HG02763 (cell line): ENCODE results near the gene ARID3C.
A peak's percentile ranks its signal among the peaks of the same experiment; 100 is the strongest.

ENCODE experiments used
- ATAC-seq: cut with Tn5 transposase; IDR thresholded peaks from one replicate; pipeline ENCODE4 v1.9.1; 2021; ENCODE audit warnings: mild to moderate bottlenecking, moderate library complexity; ENCODE audit not compliant: unreplicated experiment

Gene ARID3C

GRCh38 chr9:34633166-34633565 lies 4.3 kb upstream of the ARID3C start:
- ATAC-seq: no peak

- ATAC-seq: no peak
These were observed 1.7 kb upstream of the ARID3C start for GRCh38 chr9:34630402-34631154.

DNA sequence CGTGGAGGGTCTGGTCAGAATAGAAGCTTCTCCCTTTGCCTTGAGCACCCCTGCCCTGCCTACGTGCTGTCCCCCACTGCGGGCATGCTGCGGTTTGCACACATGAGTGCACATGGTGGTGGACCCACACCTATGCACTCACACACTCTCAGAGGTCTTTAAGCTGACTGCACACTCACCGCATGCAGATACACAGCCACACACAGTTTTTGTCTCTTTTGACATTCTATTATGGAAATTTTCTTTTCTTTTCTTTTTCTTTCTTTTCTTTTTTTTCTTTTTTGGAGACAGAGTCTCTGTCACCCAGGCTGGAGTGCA lies 584 bp upstream of the ARID3C start:
- no peak for ATAC-seq

DNA sequence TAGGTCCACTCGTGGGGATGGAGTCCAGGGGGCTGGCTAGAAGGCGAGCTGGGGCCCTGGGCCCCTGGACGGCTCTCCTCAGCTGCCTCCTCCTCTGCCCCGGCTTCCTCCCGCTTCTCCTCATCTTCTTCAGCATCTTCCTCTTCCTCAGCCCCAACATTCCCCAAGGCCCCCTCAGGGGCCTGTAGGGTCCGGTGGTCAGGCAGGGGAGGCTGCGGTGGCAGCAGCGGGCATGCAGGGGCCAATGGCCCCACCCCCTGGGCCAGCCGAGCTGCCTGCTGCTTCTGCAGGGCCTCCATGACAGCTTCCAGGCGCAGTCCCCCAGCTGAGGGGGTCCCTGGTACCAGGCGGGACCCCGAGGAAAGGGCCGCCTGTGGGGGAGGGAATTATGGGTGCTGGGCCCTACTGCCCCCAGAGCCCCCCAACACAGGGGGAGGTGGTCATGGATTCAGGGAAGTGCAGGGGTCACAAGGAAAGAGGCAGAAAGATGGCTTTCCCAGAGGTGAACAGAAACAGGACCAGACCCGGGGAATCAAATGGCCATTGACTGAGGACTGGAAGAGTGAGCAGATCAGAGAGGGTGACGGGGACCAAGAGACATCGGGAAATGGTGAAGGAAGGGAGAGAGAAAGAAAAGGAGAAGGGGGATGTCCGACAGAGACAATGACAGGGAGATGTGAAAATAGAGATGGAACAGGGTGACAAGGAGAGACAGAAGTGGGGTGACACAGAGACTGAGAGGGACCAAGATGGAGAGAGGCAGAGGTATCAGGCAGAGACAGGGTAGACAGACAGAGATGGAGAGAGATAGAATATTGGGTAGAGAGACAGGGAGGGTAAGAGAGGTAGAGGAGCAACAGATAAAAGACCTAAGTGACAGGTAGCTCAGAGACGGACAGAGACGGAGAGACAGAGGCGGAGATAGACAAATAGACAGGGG lies 880 bp downstream of the ARID3C start:
- ATAC-seq: no peak

GRCh38 chr9:34625186-34625486 lies 3.7 kb downstream of the ARID3C start:
- ATAC-seq: no peak

DNA sequence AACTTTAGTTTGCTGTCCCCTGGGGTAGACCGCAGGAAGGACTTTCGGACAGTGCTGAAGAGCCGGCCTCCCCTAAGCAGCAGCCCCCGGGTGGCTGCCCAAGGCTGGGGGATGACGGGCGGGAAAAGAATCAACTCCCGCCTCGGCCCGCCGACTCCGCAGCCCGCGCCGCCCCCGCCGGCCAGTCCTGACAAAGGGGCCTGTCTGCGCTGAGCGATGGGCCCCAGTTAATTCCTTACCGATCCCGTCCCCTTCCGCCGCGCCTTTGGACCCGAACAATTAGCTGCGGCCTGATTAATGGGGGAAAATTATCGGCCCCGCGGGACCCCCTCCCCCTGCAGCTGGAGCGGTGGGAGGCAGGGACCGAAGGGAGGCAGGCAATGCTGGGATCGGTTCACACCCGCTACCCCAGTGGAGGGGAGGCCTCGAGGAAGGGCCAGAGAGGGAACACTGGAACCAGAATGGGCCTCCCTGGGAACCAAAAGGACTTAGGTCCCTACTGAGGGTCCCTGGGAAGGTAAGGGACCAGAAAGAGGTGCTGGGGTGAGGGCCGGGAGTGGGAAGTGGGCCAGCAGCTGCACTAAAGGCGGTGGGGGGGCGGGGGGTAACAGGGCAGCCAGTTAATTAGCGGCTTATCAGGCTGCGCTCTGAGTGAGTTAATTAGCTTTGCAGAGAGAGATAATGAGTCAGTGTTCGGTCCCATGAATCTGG lies 4.2 kb downstream of the ARID3C start:
- ATAC-seq: no peak

DNA sequence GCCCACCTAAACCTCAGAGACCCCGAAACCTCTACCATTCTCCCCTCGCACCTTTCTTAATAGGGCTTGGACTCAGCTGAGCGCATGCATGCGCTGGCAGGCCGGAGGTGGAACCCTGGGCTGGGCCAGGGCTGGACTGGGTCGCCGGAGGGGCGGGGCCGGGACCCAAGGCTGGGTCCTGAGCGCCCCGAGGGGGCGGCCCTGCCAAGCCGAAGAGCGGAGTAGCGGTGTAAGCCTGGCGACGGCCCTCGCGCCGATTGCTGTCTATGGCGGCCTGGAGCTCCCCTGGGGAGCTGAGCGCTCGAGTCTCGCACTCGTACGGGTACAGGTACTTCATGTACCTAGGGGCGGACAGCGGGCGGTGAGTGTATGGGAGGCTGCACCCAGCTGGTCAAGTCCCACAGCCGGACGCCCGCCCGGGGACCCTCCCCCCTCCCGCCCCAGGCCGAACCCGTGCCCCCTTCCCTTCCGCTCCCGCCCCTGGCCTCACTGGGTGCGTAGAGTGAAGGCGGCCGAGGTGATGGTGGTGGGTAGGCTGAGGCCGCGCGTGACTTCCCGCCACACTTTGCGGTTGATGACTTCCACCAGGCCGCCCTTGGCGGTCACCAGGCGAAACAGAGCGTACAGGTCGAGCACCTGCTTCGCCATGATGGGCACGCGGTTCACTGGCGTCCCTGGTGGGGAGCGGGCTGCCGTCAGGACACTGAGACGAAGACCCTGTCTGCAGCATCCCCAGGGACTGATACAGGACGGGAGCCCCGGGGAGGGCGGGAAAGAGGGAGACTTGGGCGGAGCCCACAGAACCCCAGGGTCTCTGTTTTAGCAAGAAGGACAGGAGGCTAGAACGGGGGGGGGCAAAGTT lies 5.3 kb downstream of the ARID3C start:
- ATAC-seq: no peak

GRCh38 chr9:34620061-34620994 lies 8.5 kb downstream of the ARID3C start, which contains the start of gene DCTN3:
Gene DCTN3, minus strand, starts transcription at chr9:34620495. Its CDS starts 31 bp downstream, at chr9:34620464.
- ATAC-seq: peak; percentile 99

- no peak for ATAC-seq
These were observed 13.7 kb downstream of the ARID3C start for GRCh38 chr9:34615132-34615531.

DNA sequence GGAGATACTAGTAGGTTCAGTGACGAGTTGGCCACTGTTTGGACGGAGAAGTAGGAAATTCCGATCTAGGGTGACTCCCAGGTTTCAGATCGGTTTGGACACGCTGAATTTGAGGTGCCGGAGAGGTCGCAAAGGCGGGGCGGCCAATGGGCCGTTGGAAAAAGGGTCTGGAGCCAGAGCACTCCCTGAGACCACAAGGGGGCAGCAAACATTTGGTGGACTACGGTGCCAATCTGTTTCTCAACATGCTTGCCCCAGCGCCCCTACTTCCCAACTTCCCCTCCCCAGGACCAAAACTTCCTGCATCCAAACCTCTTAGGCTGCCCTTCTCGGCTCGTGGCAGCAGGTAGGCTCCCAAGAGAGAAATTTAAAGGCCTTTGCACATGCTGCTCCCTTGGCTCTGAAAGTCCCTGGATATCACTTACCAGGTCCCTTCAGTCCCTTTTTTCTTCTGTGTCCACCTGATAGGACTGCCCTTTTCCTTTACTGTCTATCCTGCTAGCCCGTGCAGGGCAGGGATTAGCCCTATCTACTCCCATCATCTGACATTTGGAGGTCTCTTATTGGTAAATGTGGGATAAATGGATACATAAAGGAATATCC lies 16.0 kb downstream of the ARID3C start:
- no peak for ATAC-seq

DNA sequence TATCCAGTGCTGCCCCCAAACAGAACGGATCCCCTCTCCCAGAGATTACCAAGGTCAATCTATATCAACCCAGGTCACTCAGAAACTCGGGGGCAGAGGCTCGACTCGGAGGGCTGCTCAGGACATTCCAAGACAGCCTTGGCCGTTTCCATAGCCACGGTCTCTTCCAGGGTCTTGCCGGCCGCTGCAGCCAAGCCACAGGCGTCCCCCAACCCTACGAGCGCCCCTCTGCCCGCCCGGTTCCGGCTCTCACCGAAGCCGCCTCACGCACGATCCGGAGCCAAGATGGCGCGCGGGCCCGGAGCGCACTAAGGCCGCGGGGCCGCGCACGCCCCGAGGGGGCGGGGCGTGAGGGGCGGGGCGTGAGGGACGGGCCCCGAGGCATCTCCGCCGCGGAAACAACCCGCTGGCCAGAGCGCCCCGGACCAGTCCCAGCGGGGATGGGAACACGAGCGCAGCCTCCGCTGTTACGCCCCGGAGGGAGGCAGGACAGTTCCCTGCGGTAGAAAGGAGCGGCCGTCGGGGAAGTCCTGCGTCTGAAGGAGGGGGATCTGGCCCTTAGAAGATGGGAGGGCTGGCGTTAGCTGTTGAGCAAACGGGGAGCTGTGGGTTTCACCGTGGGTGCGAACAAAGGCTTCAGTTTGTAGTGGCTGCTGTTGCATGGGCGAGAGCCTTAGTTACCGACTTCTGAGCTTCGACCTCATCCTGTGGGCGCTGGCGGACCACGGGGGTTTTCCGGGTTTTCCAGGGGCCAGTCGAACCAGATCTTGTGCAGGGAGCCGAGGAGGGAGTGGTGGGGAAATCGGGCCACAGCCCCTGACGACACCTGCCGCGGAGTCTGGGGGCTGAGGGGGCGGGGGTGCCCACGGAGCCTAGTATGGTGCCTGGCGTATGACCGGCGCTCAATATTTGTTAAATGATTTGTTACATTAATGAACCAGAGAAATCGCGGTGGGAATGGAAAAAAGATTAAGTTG lies 16.8 kb downstream of the ARID3C start, which contains the start of gene RPP25L:
TSS of gene RPP25L (minus strand) at position 287 of the 977 bp plus-strand sequence. CDS start 801 bp downstream, outside the sequence.
- peak; percentile 81 for ATAC-seq

DNA sequence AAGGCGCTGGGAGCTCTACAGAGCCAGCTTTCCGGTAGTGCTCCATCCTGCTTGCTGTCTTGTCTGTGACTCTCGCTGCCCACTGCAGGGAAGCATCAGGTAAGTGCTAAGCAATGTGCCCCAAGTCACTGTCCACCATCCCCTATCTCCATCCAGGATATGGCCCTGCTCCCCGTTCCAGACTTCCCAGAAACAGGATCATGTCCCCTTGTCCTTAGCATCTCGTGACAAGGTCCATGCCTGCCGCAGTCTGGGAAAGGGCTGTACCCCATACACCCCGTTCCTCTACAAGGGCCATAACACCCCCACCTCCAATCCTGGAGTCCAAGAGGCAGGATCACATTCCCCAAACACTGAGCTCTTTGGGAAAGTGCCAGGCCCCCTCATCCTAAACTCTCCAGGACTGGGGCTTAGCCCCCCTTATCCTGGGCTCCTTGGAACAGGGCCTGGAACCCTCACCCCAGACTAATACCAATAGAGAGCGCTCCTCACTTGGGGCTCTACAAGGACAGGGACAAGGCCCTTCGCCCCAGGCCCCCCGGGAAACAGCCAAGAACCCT lies 17.5 kb downstream of the ARID3C start:
- no peak for ATAC-seq

GRCh38 chr9:34610434-34611206 lies 18.2 kb downstream of the ARID3C start:
- ATAC-seq: no peak

DNA sequence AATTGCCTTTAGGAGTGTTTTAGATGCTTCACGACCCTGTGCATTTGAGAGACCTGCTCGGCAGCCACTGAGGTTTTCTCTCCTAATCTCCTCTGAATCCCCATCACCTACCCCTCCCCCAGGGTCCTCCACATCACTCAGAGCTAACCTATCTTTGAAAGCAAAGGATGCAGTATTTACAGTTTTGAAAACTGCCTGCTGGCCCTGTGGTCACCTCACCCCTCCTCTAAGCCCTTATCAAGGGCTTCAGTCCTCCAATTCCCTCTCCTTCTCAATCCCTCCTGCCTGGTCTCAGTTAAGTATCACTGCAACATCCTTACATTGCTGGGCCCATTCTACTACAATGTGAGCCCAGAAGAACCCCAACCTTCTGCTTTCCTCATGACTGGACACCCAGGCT lies 21.5 kb downstream of the ARID3C start:
- ATAC-seq: no peak

GRCh38 chr9:34606905-34607304 lies 22.0 kb downstream of the ARID3C start:
- ATAC-seq: no peak

DNA sequence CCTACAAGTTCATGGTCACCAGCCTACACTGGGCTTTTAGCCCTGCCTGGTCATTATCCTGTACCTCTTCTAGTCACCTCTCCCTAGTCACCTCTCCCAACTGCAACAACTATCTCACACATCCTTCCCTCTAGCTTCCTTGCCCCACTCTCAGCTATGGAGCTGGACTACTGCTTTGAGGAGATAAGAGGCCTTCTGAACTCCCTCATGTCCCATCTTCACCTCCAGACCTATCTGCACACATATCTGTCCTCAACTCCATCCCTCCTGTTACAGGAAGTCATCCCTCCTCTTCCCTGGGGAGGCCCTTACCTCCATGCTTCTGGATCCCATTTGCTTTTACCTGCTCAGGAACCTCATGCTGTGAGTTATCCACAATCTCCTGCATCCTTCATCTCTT lies 22.7 kb downstream of the ARID3C start:
- ATAC-seq: no peak
